Measurements from ENCODE around the gene OTOGL.
"Not testable (repeated sequence)": the region's sequence is repeated elsewhere in the genome, so short reads cannot be mapped to it uniquely, and the experiment has no call there.

The OTOGL gene

GRCh38 chr12:80099259-80099658 is at the start of gene OTOGL:
TSS of gene OTOGL (plus strand) at chr12:80099537. CDS start at chr12:80209432, 109,895 bp downstream.
- DNase-seq: peak in 2 of 58 donors; percentile 12 to 25

GRCh38 chr12:80050236-80050635 is 49.1 kb upstream of the OTOGL start:
- no peak for DNase-seq

GRCh38 chr12:80053051-80053790 is 46.1 kb upstream of the OTOGL start:
- peak in 46 of 58 donors; percentile 2 to 77 (median 36) for DNase-seq

- peak in 34 of 58 donors; percentile 1 to 75 (median 28) for DNase-seq
Measured at GRCh38 chr12:80056232-80056631, 43.1 kb upstream of the OTOGL start.

GRCh38 chr12:80056845-80057244 is 42.5 kb upstream of the OTOGL start:
- no peak for DNase-seq

GRCh38 chr12:80058586-80058985 is 40.8 kb upstream of the OTOGL start:
- no peak for DNase-seq

GRCh38 chr12:80059102-80059501 is 40.2 kb upstream of the OTOGL start:
- DNase-seq: peak in 2 of 58 donors; percentile 1 to 5

GRCh38 chr12:80059875-80060274 is 39.5 kb upstream of the OTOGL start:
- DNase-seq: no peak

GRCh38 chr12:80064269-80064668 is 35.1 kb upstream of the OTOGL start:
- no peak for DNase-seq

GRCh38 chr12:80064951-80065350 is 34.4 kb upstream of the OTOGL start:
- DNase-seq: no peak

- no peak for DNase-seq
Measured at GRCh38 chr12:80068173-80068572, 31.2 kb upstream of the OTOGL start.

GRCh38 chr12:80083892-80084614 is 15.3 kb upstream of the OTOGL start:
- not testable (repeated sequence) for DNase-seq

- no peak for DNase-seq
Measured at GRCh38 chr12:80086025-80086424, 13.3 kb upstream of the OTOGL start.

GRCh38 chr12:80087486-80088213 is 11.7 kb upstream of the OTOGL start:
- DNase-seq: no peak

GRCh38 chr12:80100591-80100990 is 1.3 kb downstream of the OTOGL start:
- no peak for DNase-seq

- no peak for DNase-seq
Measured at GRCh38 chr12:80101126-80101525, 1.8 kb downstream of the OTOGL start.

GRCh38 chr12:80107221-80107620 is 7.9 kb downstream of the OTOGL start:
- DNase-seq: no peak

GRCh38 chr12:80116735-80117134 is 17.4 kb downstream of the OTOGL start:
- no peak for DNase-seq

GRCh38 chr12:80118565-80119324 is 19.4 kb downstream of the OTOGL start:
- no peak for DNase-seq

GRCh38 chr12:80120994-80121393 is 21.7 kb downstream of the OTOGL start:
- no peak for DNase-seq

- no peak for DNase-seq
Measured at GRCh38 chr12:80121661-80122060, 22.3 kb downstream of the OTOGL start.
